Testis (tissue), 3 donors: ENCODE measurements around the gene TPCN1. TPM values are rescaled to one million over a fixed set of nuclear protein-coding genes. Genes with fewer than 3 reads are reported as not detected.

Experiments
- DNase-seq: peaks from one replicate; pipeline ENCODE4 v3.0.0-alpha.2; 2019
- H3K27ac ChIP-seq, 2 donors: fragments of 200-600 bp; sonication (generic); one replicate each; pipeline ENCODE4 v1.5.1; 2019
- H3K27me3 ChIP-seq: fragments of 200-600 bp; sonication (generic); one replicate; pipeline ENCODE4 v1.5.1; 2019
- H3K36me3 ChIP-seq: fragments of 200-600 bp; sonication (generic); one replicate; pipeline ENCODE4 v1.5.1; 2017; ENCODE audit warnings: low read depth; ENCODE audit errors: missing control alignments
- H3K4me1 ChIP-seq: fragments of 200-600 bp; sonication (generic); one replicate; pipeline ENCODE4 v1.5.1; 2019
- H3K4me3 ChIP-seq, 2 donors: fragments of 200-600 bp; sonication (generic); one replicate each; pipeline ENCODE4 v1.5.1; 2017 to 2019
- H3K9me3 ChIP-seq: fragments of 200-600 bp; sonication (generic); one replicate; pipeline ENCODE4 v1.5.1; 2017
- CTCF ChIP-seq, 3 experiments: fragments of 450-650 bp in 2 of 3; fragments of 200-600 bp in 1 of 3; sonication (generic) in 1 of 3; IDR thresholded peaks; one replicate each; pipeline ENCODE4 v1.5.1; 2016 to 2019; ENCODE audit warnings: antibody characterized with exemption in 3 of 3, mild to moderate bottlenecking in 2 of 3, moderate library complexity in 1 of 3
- POLR2A ChIP-seq: fragments of 450-650 bp; IDR thresholded peaks from one replicate; pipeline ENCODE4 v1.6.1; 2017; ENCODE audit warnings: antibody characterized with exemption, mild to moderate bottlenecking, moderate library complexity
- WGBS, 2 donors: methylation state at CpG; one replicate each; pipeline ENCODE4 v1.1.5; 2018; 5-methylcytosine and 5-hydroxymethylcytosine counted together
- intact Hi-C: fragments of 100-400 bp; cut with DNase I; formaldehyde crosslinking; loops from one replicate; pipeline ENCODE4 v1.15.1; 2023; ENCODE audit warnings: low total_unique reads
- polyA plus RNA-seq: library from polyadenylated mRNA; stranded (reverse); fragments of 350-450 nt; fragmentation: Illumina TruSeq; extraction: RNeasy Lipid Tissue Mini Kit (QIAGEN cat#74804); gene quantifications from one replicate; pipeline ENCODE4 v1.2.3, GENCODE V29; 2014; ENCODE audit warnings: low read depth, low replicate concordance; ENCODE audit not compliant: insufficient read depth
- total RNA-seq, 2 donors: library from RNA; depleted of rRNA; stranded (reverse); fragments of >200 nt; gene quantifications; one replicate each; pipeline ENCODE4 v1.2.3, GENCODE V29; 2016

TPCN1 gene
- total and polyA plus RNA-seq, 3 donors from 2014 or later, result 33.4 to 73.0 (median 48.7) TPM

GRCh38 chr12:113174461-113175384, 46.5 kb upstream of the TPCN1 start:
- Histone ChIP-seq H3K27ac (peak overlapping the region in 1 of 2 donors; percentile 44), H3K4me3 (no peak overlapping the region), H3K27me3 (no peaks in the 10 kb centered on the region), H3K4me1 (peaks cover 11% of the 10 kb centered on the region), H3K9me3 (no peaks in the 10 kb centered on the region), H3K36me3 (no peaks in the 10 kb centered on the region)
- DNase-seq, result peak; percentile 89
- WGBS, 2 donors, result 49 to 54% methylated on average over 19 to 32 of the region's 32 CpGs
- intact Hi-C loops, result no loop called here
- TF ChIP-seq POLR2A (no peak), CTCF (IDR thresholded peaks at IDR 0.05) (peak; percentile 87 to 97 (median 89))

- Histone ChIP-seq H3K27me3 (no peaks in the 10 kb centered on the region), H3K9me3 (no peaks in the 10 kb centered on the region), H3K4me3 (no peak overlapping the region), H3K36me3 (no peaks in the 10 kb centered on the region), H3K27ac (no peak overlapping the region), H3K4me1 (peaks cover 15% of the 10 kb centered on the region)
- intact Hi-C loops, result no loop called here
- no peak for TF ChIP-seq POLR2A
- no peak for DNase-seq
- 58 to 79% methylated on average over 2 to 14 of the region's 14 CpGs for WGBS, 2 donors
Observed at GRCh38 chr12:113179023-113179422, 42.2 kb upstream of the TPCN1 start.

GRCh38 chr12:113180333-113180732, 40.9 kb upstream of the TPCN1 start:
- H3K36me3 ChIP-seq, result no peaks in the 10 kb centered on the region
- intact Hi-C loops, result no loop called here
- WGBS, 2 donors, result 81 to 87% methylated on average over 4 of the region's 4 CpGs

GRCh38 chr12:113181975-113182374, 39.3 kb upstream of the TPCN1 start:
- no peak for TF ChIP-seq CTCF (IDR thresholded peaks at IDR 0.05)
- no peak for TF ChIP-seq POLR2A
- intact Hi-C loops, result no loop called here
- H3K27ac ChIP-seq, result no peak overlapping the region
- WGBS, 2 donors, result 67 to 81% methylated on average over 3 of the region's 3 CpGs
- peaks cover 12% of the 10 kb centered on the region for H3K4me1 ChIP-seq
- H3K27me3 ChIP-seq, result no peaks in the 10 kb centered on the region
- no peaks in the 10 kb centered on the region for H3K36me3 ChIP-seq
- no peak overlapping the region for H3K4me3 ChIP-seq
- DNase-seq, result no peak
- no peaks in the 10 kb centered on the region for H3K9me3 ChIP-seq

More at GRCh38 chr12:113180333-113180732, 40.9 kb upstream of the TPCN1 start:
- Histone ChIP-seq H3K4me3 (no peak overlapping the region), H3K27me3 (no peaks in the 10 kb centered on the region), H3K9me3 (no peaks in the 10 kb centered on the region), H3K27ac (no peak overlapping the region), H3K4me1 (peaks cover 9% of the 10 kb centered on the region)
- no peak for TF ChIP-seq POLR2A
- no peak for TF ChIP-seq CTCF (IDR thresholded peaks at IDR 0.05)
- DNase-seq, result no peak

GRCh38 chr12:113183030-113183589, 38.2 kb upstream of the TPCN1 start:
- WGBS, 2 donors, result 95% methylated on average over 11 of the region's 11 CpGs
- Histone ChIP-seq H3K9me3 (no peaks in the 10 kb centered on the region), H3K27ac (no peak overlapping the region), H3K36me3 (no peaks in the 10 kb centered on the region), H3K4me1 (peaks cover 12% of the 10 kb centered on the region), H3K27me3 (no peaks in the 10 kb centered on the region), H3K4me3 (no peak overlapping the region)
- intact Hi-C loops, result no loop called here
- TF ChIP-seq CTCF (IDR thresholded peaks at IDR 0.05), result no peak
- no peak for TF ChIP-seq POLR2A
- DNase-seq, result no peak
